Stimulated activated CD4-positive, alpha-beta T cell treated with anti-CD3 and anti-CD28 coated beads, Interleukin-2, amount 100 ng/mL, for 4 hours (primary cell): ENCODE data around the gene LINGO4.
A peak's percentile ranks its signal among the peaks of the same experiment; 100 is the strongest.

Source experiments
- DNase-seq: peaks from one replicate; pipeline ENCODE4 v3.0.0-alpha.2; 2020; ENCODE audit warnings: low read depth

LINGO4 gene

GRCh38 chr1:151813271-151813977 lies 8.2 kb upstream of the LINGO4 start:
- no peak for DNase-seq

- no peak for DNase-seq
Observed at GRCh38 chr1:151811181-151811580, 6.0 kb upstream of the LINGO4 start.

- DNase-seq = no peak
Observed at GRCh38 chr1:151809985-151810556, 4.9 kb upstream of the LINGO4 start.

- no peak for DNase-seq
Observed at GRCh38 chr1:151809290-151809984, 4.2 kb upstream of the LINGO4 start.

GRCh38 chr1:151807766-151808165 lies 2.5 kb upstream of the LINGO4 start:
- no peak for DNase-seq

- DNase-seq = no peak
Observed at GRCh38 chr1:151807131-151807530, 1.9 kb upstream of the LINGO4 start.

GRCh38 chr1:151806170-151806569 lies 951 bp upstream of the LINGO4 start:
- no peak for DNase-seq

- DNase-seq = no peak
Observed at GRCh38 chr1:151803915-151804314, 1.3 kb downstream of the LINGO4 start.

GRCh38 chr1:151803164-151803563 lies 2.1 kb downstream of the LINGO4 start:
- no peak for DNase-seq

- DNase-seq = no peak
Observed at GRCh38 chr1:151802372-151802771, 2.8 kb downstream of the LINGO4 start.

GRCh38 chr1:151801846-151802245 lies 3.4 kb downstream of the LINGO4 start:
- no peak for DNase-seq

GRCh38 chr1:151801310-151801820 lies 3.9 kb downstream of the LINGO4 start:
- no peak for DNase-seq

GRCh38 chr1:151800830-151801229 lies 4.4 kb downstream of the LINGO4 start:
- no peak for DNase-seq

GRCh38 chr1:151799179-151800022 lies 5.8 kb downstream of the LINGO4 start:
- DNase-seq = no peak

- no peak for DNase-seq
Observed at GRCh38 chr1:151798571-151798970, 6.6 kb downstream of the LINGO4 start.

GRCh38 chr1:151790940-151791651 lies 14.1 kb downstream of the LINGO4 start:
- DNase-seq = no peak

GRCh38 chr1:151790071-151790939 lies 14.9 kb downstream of the LINGO4 start, which contains the start of gene TDRKH:
Gene TDRKH, minus strand, starts transcription at chr1:151790500. Its CDS starts 7,478 bp downstream, at chr1:151783022.
- DNase-seq = peak; percentile 99

GRCh38 chr1:151787689-151788088 lies 17.5 kb downstream of the LINGO4 start:
- no peak for DNase-seq

GRCh38 chr1:151783796-151784195 lies 21.4 kb downstream of the LINGO4 start:
- no peak for DNase-seq

- no peak for DNase-seq
Observed at GRCh38 chr1:151782741-151783140, 22.5 kb downstream of the LINGO4 start.
